HepG2 (cell line): Measurements from ENCODE around the gene HOXA9. TPM values are rescaled to one million over a fixed set of nuclear protein-coding genes. Genes with fewer than 3 reads are reported as not detected.

ENCODE experiments used
- ATAC-seq: fragments of 200-7000 bp; cut with Tn5 transposase; 3 replicates; pipeline ENCODE4 v1.9.1; 2020; ENCODE audit warnings: mild to moderate bottlenecking, moderate library complexity
- BruUV-seq: library from RNA; stranded (reverse); fragments of 400-500 nt; replicated peaks from 2 replicates; lab custom pipeline; 2021; lab: Mats Ljungman, UMichigan
- CTCF ChIA-PET: fragments of 300-600 bp; formaldehyde crosslinking; extraction: SDS; loops from one replicate; lab custom pipeline; 2021; ENCODE audit warnings: low total read pairs, inconsistent platforms, low intra/inter-chr PET ratio; lab: Yijun Ruan, JAX
- POLR2A ChIA-PET: fragments of 350-600 bp; sonication (Branson Sonifier 250); formaldehyde crosslinking; loops from one replicate; lab custom pipeline; 2020; ENCODE audit warnings: antibody characterized with exemption, inconsistent platforms; lab: Yijun Ruan, JAX
- DNase-seq: peaks from one replicate; pipeline ENCODE4 v3.0.0-alpha.2; 2015; ENCODE audit warnings: low spot score
- FAIRE-seq: peaks from 3 replicates; lab custom pipeline; 2011; peaks lifted over from hg19 to GRCh38; lab: Jason Lieb, UNC
- H2AFZ ChIP-seq: one replicate; pipeline ENCODE4 v1.6.1; 2011; ENCODE audit warnings: low read length, inconsistent platforms
- H3K27ac ChIP-seq: fragments of 300-600 bp; 3 replicates; pipeline ENCODE4 v1.8.0; 2011; ENCODE audit warnings: mixed run types, mild to moderate bottlenecking, mixed read lengths, low read length, inconsistent platforms; ENCODE audit not compliant: insufficient read depth; ENCODE audit errors: extremely low read length
- H3K27me3 ChIP-seq, 2 experiments: fragments of 200-600 bp in 1 of 2; 2 replicates in 1 of 2; 3 replicates in 1 of 2; pipeline versions ENCODE4 v1.6.0 to v1.8.0; 2011; ENCODE audit warnings: low read length in 2 of 2, mild to moderate bottlenecking in 2 of 2, moderate library complexity in 2 of 2, inconsistent platforms in 1 of 2; ENCODE audit not compliant: insufficient read depth in 2 of 2, control insufficient read depth in 1 of 2
- H3K36me3 ChIP-seq, 2 experiments: fragments of 200-600 bp in 1 of 2; replicated peaks in 1 of 2; 2 replicates in 1 of 2; 3 replicates in 1 of 2; pipeline versions ENCODE4 v1.5.1 to v1.8.0; 2011; ENCODE audit warnings: low read length in 2 of 2, inconsistent platforms in 1 of 2; ENCODE audit not compliant: insufficient read depth in 2 of 2, control insufficient read depth in 1 of 2
- H3K4me1 ChIP-seq: 2 replicates; pipeline ENCODE4 v1.5.1; 2012; ENCODE audit warnings: low read length, inconsistent platforms; ENCODE audit not compliant: insufficient read depth
- H3K4me2 ChIP-seq: 2 replicates; pipeline ENCODE4 v1.6.0; 2011; ENCODE audit warnings: low read depth, low read length, inconsistent platforms
- H3K4me3 ChIP-seq, 3 experiments: fragments of 200-600 bp in 1 of 3; sonication (generic), shearing (Covaris generic) in 1 of 3; replicated peaks in 1 of 3; 2 replicates each; pipeline ENCODE4 v1.5.1; 2011 to 2016; ENCODE audit warnings: low read length in 3 of 3, inconsistent platforms in 2 of 3, low read depth in 2 of 3, mild to moderate bottlenecking in 2 of 3, control low read depth in 1 of 3, mixed read lengths in 1 of 3; ENCODE audit not compliant: insufficient read depth in 1 of 3
- H3K79me2 ChIP-seq: one replicate; pipeline ENCODE4 v1.6.1; 2011; ENCODE audit warnings: low read length, inconsistent platforms; ENCODE audit not compliant: insufficient read depth
- H3K9ac ChIP-seq: 2 replicates; pipeline ENCODE4 v1.6.0; 2011; ENCODE audit warnings: mild to moderate bottlenecking, low read depth, low read length, inconsistent platforms; ENCODE audit not compliant: insufficient read depth
- H3K9me3 ChIP-seq: 2 replicates; pipeline ENCODE4 v1.5.1; 2012; ENCODE audit warnings: mild to moderate bottlenecking, low read length
- H4K20me1 ChIP-seq: 2 replicates; pipeline ENCODE4 v1.6.0; 2011; ENCODE audit warnings: inconsistent platforms, mild to moderate bottlenecking, low read length, moderate library complexity; ENCODE audit not compliant: insufficient read depth
- ZNF687 ChIP-seq: sonication (generic); formaldehyde crosslinking; IDR thresholded peaks from 2 replicates; pipeline ENCODE4 v1.5.1; 2020; ENCODE audit warnings: mild to moderate bottlenecking, missing genetic modification reagents, moderate library complexity
- WGBS: methylation state at CpG from one replicate; pipeline ENCODE4 v1.1.6; 2017; ENCODE audit warnings: low lambda C conversion rate; 5-methylcytosine and 5-hydroxymethylcytosine counted together
- in situ Hi-C: cut with HindIII; loops from 2 replicates; pipeline ENCODE4 v1.10.0; 2017; ENCODE audit warnings: low pct_unique_long_range_greater_than_20kb; ENCODE audit not compliant: extremely low pct_ligation_motif_present
- intact Hi-C: fragments of 100-400 bp; cut with micrococcal nuclease; formaldehyde crosslinking; loops from one replicate; pipeline ENCODE4 v1.10.0; 2022; ENCODE audit not compliant: unreplicated experiment
- polyA plus RNA-seq, 8 experiments: library from polyadenylated mRNA; depleted of rRNA in 3 of 8; stranded (reverse) in 7 of 8; unstranded in 1 of 8; fragments of >200 nt; fragmentation: Illumina TruSeq in 4 of 8; extraction: Trizol in 4 of 8; gene quantifications; 2 replicates each; pipeline versions ENCODE4 v1.2.1 to v1.2.3, GENCODE V29; 2011 to 2016; ENCODE audit warnings: low read depth in 4 of 8, missing spikeins in 1 of 8, mixed read lengths in 1 of 8; ENCODE audit not compliant: insufficient read depth in 1 of 8
- total RNA-seq, 5 experiments: library from RNA; depleted of rRNA; stranded (reverse); fragments of >200 nt; fragmentation: Illumina TruSeq; extraction: Trizol; gene quantifications; 2 replicates each; pipeline ENCODE4 v1.2.3, GENCODE V29; 2016; ENCODE audit warnings: low read depth in 1 of 5
- TF ChIP-seq, protein P1 (sequence below): sonication (generic); formaldehyde crosslinking; IDR thresholded peaks from 2 replicates; pipeline ENCODE4 v1.4.0; 2020; ENCODE audit warnings: mild to moderate bottlenecking, missing genetic modification reagents
- TF ChIP-seq, protein P2 (sequence below): sonication (generic); formaldehyde crosslinking; IDR thresholded peaks from 2 replicates; pipeline ENCODE4 v1.4.0; 2020; ENCODE audit warnings: missing genetic modification reagents

Gene HOXA9
- total and polyA plus RNA-seq, 2 of the 13 experiments (the other 11 are each of a cell fraction or from before 2014, with no cell fraction given): not detected

- peak; percentile 29; the same call in 1 of the 2 replicates for TF ChIP-seq ZNF687 (CRISPR knock-in tag)
These were observed 33.8 kb upstream of the HOXA9 start (continued) for GRCh38 chr7:27198871-27199801.

- ChIA-PET CTCF (no interaction called here), POLR2A (no interaction called here)
- Histone ChIP-seq H4K20me1 (peaks cover 3% of the 10 kb centered on the region; the same call in 1 of the 2 replicates), H3K79me2 (no peaks in the 10 kb centered on the region), H3K27me3 (peaks cover 11 to 64% of the 10 kb centered on the region in 2 experiments), H3K36me3 (no peaks in the 10 kb centered on the region), H3K9ac (no peak overlapping the region), H3K27ac (no peak overlapping the region), H3K4me3 (no peak overlapping the region), H2AFZ (no peak overlapping the region), H3K9me3 (no peaks in the 10 kb centered on the region), H3K4me1 (peaks cover 35% of the 10 kb centered on the region), H3K4me2 (no peak overlapping the region)
- ATAC-seq (no peak), FAIRE-seq (no peak), DNase-seq (no peak)
- in situ Hi-C loops (no loop called here), intact Hi-C loops (loop anchor here (5.0 to 10.0 kb wide), 2 partner anchors 407 to 574 kb away; no protein-coding TSS in a partner anchor)
- TF ChIP-seq, protein P1, sequence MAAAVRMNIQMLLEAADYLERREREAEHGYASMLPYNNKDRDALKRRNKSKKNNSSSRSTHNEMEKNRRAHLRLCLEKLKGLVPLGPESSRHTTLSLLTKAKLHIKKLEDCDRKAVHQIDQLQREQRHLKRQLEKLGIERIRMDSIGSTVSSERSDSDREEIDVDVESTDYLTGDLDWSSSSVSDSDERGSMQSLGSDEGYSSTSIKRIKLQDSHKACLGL (CRISPR knock-in tag): no peak
- TF ChIP-seq, protein P2, sequence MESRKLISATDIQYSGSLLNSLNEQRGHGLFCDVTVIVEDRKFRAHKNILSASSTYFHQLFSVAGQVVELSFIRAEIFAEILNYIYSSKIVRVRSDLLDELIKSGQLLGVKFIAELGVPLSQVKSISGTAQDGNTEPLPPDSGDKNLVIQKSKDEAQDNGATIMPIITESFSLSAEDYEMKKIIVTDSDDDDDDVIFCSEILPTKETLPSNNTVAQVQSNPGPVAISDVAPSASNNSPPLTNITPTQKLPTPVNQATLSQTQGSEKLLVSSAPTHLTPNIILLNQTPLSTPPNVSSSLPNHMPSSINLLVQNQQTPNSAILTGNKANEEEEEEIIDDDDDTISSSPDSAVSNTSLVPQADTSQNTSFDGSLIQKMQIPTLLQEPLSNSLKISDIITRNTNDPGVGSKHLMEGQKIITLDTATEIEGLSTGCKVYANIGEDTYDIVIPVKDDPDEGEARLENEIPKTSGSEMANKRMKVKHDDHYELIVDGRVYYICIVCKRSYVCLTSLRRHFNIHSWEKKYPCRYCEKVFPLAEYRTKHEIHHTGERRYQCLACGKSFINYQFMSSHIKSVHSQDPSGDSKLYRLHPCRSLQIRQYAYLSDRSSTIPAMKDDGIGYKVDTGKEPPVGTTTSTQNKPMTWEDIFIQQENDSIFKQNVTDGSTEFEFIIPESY (CRISPR knock-in tag): peak; percentile 31; the same call in 1 of the 2 replicates
- WGBS: 39% methylated on average over 23 of the region's 29 CpGs
- no TSS peak for BruUV-seq
These were observed 33.0 kb upstream of the HOXA9 start for GRCh38 chr7:27198138-27198841.
